OCI-LY3 (cell line): ENCODE results near the gene GRN.

Source experiments
- CTCF ChIP-seq: fragments of 200-600, 300-600 bp; sonication (generic); IDR thresholded peaks from 2 replicates; pipeline ENCODE4 v1.5.1; 2014; ENCODE audit warnings: antibody characterized with exemption, low read length, low read depth
- EZH2phosphoT487 ChIP-seq: fragments of 200-600 bp; shearing (Covaris generic); IDR thresholded peaks from 2 replicates; pipeline ENCODE4 v1.6.1; 2018; ENCODE audit warnings: antibody characterized with exemption, mixed run types, low read depth

- TF ChIP-seq CTCF (no peak), EZH2phosphoT487 (no peak)
Observed at GRCh38 chr17:44372036-44372435, 26.9 kb downstream of the GRN start.
